ENCODE results near the gene SERPINB8. TPM values are rescaled to one million over a fixed set of nuclear protein-coding genes. Genes with fewer than 3 reads are reported as not detected.

Gene SERPINB8, protein sequence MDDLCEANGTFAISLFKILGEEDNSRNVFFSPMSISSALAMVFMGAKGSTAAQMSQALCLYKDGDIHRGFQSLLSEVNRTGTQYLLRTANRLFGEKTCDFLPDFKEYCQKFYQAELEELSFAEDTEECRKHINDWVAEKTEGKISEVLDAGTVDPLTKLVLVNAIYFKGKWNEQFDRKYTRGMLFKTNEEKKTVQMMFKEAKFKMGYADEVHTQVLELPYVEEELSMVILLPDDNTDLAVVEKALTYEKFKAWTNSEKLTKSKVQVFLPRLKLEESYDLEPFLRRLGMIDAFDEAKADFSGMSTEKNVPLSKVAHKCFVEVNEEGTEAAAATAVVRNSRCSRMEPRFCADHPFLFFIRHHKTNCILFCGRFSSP
- 1.7 and 2.7 TPM in 2 replicates for total RNA-seq

GRCh38 chr18:63969942-63970808 is at the start of gene SERPINB8:
Gene SERPINB8 (plus strand): TSS chr18:63970081. CDS start chr18:63978309, 8,228 bp downstream.

DNA sequence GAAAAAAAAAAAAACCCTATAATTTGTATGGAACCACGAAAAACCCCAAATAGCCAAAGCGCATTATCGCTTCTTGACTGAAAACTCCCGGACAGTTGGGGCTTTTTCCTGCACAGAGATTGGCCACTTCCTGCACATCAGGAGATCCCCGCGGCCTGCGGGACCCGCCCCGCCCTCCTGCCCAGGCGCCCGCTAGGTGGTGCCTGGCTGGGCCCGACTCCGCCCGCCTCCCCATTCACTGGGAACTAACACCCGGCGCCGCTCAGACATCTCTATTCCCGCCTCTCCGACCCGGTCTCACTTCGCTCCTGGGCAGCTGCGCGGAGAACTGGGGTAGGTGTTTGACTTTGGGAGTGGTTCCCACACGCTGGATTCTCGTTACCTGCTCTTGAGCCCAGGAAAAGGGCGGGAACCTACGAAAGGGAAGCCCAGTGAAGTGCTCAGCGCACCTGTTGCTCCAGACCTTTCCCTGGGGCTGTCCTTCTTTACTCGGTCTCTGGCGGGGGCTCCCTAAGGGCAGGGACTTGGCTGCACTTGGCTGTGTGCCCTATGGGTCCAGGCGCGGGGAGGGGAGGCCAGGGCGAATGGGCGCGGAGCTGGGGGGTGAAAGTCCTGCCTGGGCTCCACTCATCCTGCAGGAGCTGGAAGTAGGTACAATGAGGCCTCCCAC is 20.7 kb upstream of the SERPINB8 start, which contains the start of gene HMSD:
Gene HMSD (plus strand): TSS at position 234 of the 670 bp plus-strand sequence. CDS start 4,155 bp downstream, outside the sequence.

Other genes starting within 250 kb of the SERPINB8 start
- 0.22 TPM in 1 of 2 replicates, not detected in the other for gene SERPINB7, start 194.7 kb upstream of the SERPINB8 start, total RNA-seq
- not detected in 2 replicates for gene SERPINB2, start 82.4 kb upstream of the SERPINB8 start, total RNA-seq
- not detected in 2 replicates for gene SERPINB10, start 62.1 kb upstream of the SERPINB8 start, total RNA-seq
- gene HMSD, start 20.8 kb upstream of the SERPINB8 start, total RNA-seq: not detected in 2 replicates
- gene LINC00305, start 179.0 kb downstream of the SERPINB8 start, total RNA-seq: not detected in 2 replicates